SW480 (cell line): ENCODE data around the gene PPM1D.
A peak's percentile ranks its signal among the peaks of the same experiment; 100 is the strongest.
"Not testable (repeated sequence)": the region's sequence is repeated elsewhere in the genome, so short reads cannot be mapped to it uniquely, and the experiment has no call there.

ENCODE experiments used
- DNase-seq: peaks from one replicate; pipeline ENCODE4 v3.0.0-alpha.2; 2016; ENCODE audit warnings: low spot score

The PPM1D gene

DNA sequence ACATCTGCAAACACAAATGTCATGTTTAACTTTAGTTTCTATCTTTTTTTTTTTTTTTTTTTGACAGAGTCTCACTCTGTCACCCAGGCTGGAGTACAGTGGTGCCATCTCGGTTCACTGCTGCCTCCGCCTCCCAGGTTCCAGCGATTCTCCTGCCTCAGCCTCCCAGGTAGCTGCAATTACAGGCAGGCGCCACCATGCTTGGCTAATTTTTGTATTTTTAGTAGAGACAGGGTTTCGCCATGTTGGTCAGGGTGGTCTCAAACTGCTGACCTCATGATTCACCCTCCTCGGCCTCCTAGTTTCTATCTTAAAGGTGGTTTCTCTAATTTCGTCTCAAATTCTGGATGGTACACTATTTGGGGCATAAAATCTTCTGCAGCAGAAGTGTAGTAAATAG lies 5.8 kb upstream of the PPM1D start:
- not testable (repeated sequence) for DNase-seq

DNA sequence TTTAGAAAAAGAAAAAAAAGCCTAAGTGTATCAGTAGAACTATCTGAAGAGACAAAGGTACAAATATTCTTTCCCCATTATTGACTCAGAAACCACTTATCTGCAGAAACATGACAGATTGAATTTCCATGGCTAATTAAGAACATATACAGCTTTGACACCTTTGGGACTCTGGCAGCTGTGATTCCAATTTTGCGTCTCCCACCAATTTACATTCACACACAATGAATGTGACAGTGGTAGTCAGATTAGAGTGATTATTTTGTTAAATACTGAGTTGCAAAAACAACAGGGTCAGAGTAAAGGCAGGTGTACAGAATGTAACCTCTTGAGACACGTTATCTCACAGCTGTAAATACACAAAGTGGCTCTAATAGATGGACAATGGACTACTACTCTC lies 5.3 kb upstream of the PPM1D start:
- DNase-seq: no peak

DNA sequence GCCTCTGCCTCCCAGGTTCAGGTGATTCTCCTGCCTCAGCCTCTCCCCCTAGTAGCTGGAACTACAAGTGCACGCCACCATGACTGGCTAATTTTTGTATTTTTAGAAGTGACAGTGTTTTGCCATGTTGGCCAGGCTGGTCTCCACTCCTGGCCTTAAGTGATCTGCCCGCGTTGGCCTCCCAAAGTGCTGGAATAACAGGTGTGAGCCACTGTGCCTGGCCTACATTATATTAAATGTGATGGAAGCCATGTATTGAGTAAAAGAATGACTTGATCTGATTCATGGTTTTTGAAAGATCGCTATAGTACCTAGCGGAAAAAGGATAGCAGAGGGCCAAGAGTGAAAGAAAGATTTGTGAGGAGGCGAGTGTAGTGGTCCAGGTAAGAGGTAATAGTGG lies 2.7 kb upstream of the PPM1D start:
- no peak for DNase-seq

DNA sequence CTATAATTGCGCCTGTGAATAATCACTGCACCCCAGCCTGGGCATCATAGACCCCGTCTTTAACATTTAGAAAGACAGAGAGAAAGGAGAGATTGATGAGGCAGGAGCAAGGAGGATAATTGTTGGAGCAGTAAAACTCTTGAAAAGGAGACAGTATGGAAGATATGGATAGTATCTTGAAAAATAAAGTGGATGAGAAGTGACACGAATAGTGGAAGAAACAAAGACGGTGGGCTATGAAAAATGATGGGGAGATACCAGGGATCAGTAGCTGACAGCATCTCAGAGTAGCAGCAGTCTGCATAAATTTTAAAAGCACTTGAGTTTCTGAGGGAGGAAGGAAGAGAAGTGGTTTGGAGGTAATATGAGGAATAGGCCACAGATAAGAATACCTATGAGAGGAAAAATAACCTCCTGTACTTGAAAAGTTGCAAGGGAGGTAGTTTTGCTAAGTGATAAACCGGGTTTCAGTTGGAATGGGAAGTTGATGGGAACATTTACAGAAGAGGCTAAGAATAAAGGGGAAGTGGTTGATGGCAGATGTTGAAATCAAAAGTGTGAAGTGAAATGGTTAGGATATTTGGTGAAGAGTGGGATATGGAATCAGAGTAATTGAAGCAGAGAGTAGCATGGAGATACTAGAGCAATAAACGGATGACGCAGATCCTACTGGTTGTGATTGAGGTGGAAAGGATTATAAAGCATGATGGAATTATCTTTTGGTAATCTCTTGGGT lies 1.8 kb upstream of the PPM1D start:
- DNase-seq: no peak

DNA sequence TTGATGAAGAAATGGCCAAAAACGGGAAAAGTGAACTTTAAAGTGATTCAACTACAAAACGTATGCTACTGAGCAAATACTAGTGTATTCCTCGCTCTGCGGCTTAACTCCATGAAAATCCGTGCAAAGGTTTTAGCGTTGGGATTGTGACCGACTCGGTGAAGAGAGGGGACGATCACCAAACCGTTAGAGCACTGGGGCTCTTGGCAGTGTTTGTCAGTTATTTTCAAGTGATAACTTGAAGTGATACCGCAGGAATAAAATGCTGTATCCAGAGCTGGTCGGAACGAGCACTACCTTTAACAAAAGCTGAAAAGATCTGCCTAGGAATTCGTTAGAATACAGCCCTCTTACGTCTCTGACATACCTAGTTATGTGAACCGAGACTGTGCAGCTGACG lies 773 bp upstream of the PPM1D start:
- DNase-seq: no peak

DNA sequence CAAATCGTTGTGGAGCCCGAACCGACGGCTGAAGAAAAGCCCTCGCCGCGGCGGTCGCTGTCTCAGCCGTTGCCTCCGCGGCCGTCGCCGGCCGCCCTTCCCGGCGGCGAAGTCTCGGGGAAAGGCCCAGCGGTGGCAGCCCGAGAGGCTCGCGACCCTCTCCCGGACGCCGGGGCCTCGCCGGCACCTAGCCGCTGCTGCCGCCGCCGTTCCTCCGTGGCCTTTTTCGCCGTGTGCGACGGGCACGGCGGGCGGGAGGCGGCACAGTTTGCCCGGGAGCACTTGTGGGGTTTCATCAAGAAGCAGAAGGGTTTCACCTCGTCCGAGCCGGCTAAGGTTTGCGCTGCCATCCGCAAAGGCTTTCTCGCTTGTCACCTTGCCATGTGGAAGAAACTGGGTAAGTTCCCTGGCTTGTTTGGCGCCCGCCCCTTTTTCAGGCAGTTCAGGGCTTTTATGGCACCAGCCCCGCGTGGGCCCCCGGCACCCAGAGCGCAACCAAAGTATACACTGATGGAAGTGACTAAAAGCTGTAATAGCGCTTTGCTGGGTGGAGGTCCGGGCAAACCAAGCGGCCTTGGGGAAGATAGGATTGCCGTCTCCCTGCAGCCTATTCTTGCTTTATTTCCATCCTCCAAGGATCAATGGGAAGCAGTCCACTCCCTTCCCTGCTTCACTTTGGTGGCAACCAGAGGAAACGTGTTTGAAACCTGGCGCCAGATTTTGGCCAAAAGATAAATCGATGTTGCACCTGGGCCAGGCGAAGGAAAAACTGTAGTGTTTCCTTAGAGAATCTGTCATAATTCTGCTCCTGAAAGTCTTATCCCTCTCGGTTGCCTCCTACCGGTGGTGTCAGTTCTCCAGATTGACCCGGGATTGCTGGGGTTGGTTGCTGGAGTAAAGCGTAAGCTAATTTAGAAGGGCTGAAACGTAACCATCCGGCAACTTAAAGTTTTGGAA lies 775 bp downstream of the PPM1D start:
- peak; percentile 89 for DNase-seq

DNA sequence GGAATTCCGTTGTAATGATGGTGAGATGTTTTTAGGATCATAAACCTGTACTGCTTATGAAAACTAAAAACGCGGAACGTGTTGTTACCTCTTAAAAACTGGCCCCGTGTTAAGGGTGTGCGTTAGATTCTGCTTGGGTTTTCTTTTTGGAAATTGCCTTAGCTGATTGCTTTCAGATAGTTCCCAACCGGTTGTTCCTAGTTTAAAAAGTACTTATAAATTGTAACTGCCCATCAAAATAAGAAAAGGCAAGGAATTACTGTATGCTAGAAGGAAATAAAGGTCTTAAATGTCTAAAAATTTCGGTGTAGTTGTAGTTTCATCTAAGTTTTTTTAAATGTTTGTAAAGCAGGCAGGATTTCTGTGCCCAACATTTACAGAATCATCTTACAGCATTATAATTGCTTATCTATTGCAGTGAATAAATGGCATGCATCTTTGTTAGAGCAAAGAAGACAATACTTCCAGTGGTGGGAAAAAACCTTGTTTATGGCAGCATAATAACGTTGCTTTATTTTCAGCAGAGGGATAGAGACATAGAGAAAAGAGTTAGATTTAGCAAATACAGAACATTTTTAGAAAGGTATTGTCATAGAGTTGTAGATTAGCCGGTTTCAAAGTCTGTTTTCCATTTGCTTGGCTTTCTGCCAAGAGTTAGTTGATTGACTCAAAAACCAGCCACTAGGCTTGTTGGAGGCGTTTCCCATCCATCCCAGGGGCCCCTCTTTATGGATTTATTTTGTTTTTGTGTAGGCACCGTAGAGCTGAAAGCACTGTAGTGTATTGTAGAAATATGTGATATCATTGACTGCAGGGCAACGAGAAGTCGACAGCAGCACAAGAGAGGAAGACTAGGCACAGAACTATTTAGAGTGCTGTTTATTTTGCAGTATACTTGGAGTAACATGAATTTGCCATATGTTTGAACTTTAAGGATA lies 1.7 kb downstream of the PPM1D start:
- DNase-seq: peak; percentile 65

DNA sequence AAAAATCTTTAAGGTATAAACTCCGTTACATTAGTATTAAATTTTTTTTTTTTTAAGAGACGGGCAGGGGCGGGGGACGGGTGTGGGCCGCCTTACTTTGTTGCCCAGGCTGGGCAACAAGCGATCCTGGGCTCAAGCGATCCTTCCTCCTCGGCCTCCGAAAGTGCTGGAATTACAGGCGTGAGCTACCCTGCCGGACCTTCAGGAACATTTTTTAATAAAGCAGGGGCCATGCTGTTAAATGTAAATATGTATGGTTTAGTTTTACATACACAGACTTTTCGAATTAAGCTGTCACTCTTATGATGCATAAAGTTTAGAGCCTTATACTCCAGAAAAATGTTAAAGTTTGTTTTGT lies 2.4 kb downstream of the PPM1D start:
- no peak for DNase-seq

DNA sequence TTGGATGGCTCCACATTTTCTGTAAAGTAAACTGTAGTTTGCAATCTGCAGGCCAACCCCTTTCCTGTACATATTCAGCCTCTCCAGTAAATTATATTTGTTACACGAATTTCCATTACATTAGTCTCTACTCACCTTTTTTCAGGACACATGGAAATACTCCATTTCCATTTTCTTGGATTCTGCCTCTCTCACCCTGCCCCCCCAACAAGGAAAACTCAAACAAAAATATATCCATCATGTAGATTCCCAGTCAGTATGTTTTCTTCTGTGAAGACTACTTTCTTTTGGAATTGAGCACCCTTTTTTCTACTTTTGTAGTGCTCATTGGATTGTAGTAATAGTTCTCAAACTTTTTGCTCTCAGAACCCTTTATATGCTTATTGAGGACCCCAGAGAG lies 2.9 kb downstream of the PPM1D start:
- DNase-seq: no peak

DNA sequence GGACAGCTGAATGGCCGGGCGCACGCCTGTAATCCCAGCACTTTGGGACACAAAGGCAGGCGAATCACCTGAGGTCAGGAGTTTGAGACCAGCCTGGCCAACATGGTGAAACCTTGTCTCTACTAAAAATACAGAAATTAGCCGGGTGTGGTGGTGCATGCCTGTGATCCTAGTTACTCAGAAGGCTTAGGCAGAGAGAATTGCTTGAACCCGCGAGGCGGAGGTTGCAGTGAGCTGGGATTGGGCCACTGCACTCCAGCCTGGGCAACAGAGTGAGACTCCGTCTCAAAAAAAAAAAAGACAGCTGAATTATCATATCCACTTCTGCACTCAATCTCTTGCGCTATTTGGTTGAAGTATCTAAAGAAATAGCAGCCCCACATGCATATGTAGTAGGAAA lies 3.5 kb downstream of the PPM1D start:
- not testable (repeated sequence) for DNase-seq

DNA sequence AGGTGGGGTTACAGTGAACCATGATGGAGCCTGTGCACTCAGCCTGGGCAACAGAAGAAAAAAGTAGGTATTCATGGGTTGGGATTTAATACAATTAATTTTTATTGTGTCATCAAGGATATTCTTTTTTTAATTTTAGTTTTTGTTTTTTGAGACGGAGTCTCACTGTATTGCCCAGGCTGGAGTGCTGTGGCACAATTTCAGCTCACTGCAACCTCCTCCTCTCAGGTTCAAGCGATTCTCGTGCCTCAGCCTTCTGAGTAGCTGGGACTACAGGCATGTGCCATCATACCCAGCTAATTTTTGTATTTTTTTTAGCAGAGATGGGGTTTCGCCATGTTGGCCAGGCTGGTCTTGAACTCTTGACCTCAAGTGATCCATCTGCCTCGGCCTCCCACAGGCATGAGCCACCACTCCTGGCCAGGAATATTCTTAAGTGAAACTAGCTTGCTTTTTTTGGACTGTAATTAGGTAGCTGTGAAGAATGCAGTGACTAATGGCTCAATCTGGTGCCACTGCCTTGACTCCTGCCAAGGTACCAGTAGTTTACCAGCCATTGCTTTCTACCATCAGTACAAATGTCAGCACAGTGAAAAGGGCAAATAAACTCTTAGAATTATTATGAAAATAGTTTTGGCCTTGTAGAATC lies 4.8 kb downstream of the PPM1D start:
- DNase-seq: no peak

DNA sequence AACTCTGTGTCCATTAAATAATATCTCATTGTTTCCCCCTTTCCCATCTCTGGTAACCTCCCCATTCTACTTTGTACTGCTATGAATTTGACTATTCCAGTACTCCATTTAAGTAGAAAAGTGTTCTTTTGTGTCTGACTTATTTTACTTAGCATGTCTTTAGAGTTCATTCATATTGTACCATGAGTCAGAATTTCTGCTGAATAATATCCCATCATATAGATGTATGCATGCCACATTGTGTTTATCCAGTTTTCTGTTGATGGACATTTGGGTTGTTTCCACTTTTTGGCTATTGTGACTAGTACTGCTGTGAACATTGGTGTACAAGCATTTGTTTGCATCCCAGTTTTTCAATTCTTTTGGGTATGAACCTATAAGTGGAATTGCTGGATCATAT lies 6.0 kb downstream of the PPM1D start:
- no peak for DNase-seq

DNA sequence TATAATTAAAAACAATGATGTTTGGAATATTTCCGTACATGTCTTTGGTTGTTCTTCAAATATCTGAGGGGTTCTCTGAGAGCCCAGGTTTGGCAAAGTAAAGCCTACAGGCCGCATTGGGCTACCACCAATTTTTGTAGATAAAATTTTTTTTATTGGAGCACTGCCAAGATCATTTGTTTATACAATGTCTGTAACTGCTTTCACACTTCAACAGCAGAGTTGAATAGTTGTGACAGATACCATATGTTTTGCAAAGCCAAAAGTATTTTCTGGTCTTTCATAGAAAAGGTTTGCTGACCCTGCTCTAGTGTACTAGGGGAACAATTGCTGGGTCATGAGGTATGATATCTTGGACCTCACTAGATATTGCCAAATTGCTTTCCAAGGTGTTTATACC lies 10.5 kb downstream of the PPM1D start:
- no peak for DNase-seq

DNA sequence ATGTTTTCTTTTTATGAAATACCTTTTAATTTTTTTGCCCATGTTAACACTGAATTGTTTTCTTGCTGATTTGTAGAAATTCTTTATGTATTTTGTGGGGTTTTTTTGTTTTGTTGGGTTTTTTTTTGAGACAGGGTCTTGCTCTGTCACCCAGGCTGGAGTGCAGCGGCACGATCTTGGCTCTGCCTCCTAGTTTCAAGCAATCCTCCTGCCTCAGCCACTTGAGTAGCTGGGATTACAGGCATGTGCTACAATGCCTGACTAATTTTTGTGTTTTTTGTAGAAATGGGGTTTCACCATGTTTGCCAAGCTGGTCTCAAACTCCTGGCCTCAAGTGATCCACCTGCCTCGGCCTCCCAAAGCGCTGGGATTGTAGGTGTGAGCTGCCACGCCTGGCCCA lies 11.3 kb downstream of the PPM1D start:
- not testable (repeated sequence) for DNase-seq

DNA sequence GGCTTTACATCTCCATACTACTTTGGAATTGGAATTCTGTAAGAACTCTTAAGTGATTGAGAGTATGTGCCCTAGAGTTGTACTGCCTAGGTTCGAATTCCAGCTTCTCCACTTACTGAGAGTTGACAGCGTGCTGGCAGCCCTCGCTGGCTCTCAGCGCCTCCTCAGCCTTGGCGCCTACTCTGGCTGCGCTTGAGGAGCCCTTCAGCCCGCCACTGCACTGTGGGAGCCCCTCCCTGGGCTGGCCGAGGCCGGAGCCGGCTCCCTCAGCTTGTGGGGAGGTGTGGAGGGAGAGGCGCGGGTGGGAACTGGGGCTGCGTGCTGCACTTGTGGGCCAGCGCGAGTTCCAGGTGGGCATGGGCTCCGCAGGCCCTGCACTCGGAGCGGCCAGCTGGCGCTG lies 13.3 kb downstream of the PPM1D start:
- no peak for DNase-seq

DNA sequence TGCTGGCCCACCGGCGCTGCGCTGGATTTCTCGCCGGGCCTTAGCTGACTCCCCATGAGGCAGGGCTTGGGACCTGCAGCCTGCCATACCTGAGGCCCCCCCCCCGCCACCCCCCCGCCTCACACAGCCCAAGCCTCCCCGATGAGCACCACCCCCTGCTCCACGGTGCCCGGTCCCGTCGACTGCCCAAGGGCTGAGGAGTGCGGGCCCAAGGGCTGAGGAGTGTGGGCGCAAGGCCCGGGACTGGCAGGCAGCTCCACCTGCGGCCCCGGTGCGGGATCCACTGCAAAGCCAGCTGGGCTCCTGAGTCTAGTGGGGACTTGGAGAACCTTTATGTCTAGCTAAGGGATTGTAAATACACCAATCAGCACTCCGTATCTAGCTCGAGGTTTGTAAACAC lies 13.8 kb downstream of the PPM1D start:
- not testable (repeated sequence) for DNase-seq

DNA sequence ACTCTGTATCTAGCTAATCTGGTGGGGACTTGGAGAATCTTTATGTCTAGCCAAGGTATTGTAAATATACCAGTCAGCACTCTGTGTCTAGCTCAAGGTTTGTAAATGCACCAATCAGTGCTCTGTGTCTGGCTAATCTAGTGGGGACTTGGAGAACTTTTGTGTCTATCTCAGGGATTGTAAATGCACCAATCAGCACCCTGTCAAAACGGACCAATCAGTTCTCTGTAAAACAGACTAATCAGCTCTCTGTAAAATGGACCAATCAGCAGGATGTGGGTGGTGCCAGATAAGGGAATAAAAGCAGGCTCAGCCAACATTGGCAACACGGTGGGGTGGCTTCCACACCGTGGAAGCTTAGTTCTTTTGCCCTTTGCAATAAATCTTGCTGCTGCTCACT lies 14.3 kb downstream of the PPM1D start:
- not testable (repeated sequence) for DNase-seq

DNA sequence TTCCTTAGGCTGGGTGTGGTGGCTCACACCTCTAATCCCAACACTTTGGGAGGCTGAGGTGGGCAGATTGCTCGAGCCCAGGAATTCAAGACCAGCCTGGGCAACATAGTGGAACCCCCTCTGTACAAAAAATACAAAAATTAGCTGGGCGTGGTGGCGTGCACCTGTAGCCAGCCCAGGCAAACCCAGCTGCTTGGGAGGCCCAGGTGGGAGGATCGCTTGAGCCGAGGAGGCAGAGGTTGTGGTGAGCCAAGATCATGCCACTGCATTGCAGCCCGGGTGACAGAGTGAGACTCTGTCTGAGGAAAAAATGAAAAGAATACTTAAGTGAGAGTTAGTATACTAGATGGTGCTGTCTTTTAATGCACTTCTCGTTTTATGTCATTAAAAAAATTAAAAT lies 15.1 kb downstream of the PPM1D start:
- DNase-seq: no peak

DNA sequence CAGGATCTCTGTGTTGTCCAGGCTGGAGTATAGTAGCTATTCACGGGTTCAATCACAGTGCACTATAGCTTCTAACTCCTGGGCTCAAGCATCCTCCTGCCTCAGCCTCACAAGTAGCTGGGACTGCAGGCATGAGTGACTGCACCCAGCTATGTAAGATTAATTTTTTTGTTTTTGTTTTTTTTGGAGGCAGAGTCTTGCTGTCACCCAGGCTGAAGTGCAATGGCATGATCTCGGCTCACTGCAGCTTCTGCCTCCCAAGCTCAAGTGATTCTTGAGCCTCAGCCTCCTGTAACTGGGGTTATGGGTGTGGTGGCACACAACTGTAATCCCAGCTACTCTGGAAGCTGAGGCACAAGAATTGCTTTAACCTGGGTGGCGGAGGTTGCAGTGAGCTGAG lies 15.8 kb downstream of the PPM1D start:
- DNase-seq: no peak

DNA sequence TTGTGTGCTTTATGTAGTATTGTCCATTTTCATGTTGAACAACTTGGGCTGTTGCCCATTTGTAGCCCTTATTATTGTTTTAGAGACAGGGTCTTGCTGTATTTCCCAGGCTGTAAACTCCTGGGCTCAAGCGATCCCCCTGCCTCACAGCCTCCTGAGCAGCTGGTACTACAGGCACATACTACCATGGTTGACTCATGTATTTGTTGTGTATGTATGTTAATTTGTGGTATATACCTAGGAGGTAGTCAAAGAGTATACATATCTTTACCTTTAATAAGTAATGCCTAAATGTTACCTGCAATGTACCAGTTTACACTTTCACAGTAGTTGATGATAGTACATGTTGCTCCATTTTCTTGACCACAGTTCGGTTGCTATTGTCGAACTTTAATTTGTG lies 18.1 kb downstream of the PPM1D start:
- DNase-seq: no peak

DNA sequence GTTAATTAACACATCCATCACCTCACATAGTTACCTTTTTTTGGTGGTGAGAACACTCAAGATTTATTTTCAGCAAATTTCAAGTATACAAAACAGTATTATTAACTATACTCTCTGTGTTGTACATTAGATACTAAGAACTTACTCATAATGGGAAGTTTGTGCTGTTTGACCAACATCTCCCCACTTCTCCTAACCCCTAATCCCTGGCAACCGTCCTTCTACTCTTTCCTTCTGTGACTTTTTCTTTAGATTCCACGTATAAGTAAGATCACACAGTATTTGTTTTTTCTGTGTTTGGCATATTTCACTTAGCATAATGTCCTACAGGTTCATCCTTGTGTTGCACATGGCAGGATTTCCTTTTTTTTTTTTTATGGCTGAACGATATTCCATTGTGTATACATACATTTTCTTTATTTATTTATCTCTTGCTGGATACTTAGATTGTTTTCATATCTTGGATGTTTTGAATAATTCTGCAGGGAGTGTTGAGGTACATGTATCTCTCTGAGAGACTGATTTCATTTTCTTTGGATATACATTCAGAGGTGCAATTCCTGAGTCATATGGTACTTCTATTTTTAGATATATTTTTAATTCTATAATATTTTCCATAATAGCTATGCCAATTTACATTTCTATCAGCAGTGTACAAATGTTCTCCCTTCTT lies 19.0 kb downstream of the PPM1D start:
- DNase-seq: no peak
